GM18867 (cell line): Measurements from ENCODE around the gene PARD3B.

Source experiments
- ATAC-seq: cut with Tn5 transposase; IDR thresholded peaks from one replicate; pipeline ENCODE4 v1.9.1; 2021; ENCODE audit warnings: mild to moderate bottlenecking, moderate library complexity; ENCODE audit not compliant: unreplicated experiment

The PARD3B gene

DNA sequence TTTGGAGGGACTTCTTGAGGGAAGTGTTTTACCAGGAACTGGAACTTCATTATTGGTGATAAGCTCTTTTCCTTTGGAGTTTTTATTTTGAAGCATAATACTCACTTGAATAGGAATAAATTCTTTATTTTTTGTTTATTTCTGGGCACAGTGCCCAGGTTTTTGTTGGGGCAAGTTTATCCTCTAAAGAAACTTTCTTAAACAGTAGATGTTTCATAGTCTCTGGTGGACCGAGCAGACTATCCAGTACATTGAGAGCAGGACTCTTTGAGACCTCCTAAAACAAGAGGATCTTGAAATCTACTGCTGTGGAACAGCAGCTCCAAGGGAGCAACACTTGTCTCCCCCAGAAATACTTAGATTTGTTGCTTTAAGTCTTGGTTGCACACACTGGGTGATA is 109.4 kb downstream of the PARD3B start:
- ATAC-seq = no peak

DNA sequence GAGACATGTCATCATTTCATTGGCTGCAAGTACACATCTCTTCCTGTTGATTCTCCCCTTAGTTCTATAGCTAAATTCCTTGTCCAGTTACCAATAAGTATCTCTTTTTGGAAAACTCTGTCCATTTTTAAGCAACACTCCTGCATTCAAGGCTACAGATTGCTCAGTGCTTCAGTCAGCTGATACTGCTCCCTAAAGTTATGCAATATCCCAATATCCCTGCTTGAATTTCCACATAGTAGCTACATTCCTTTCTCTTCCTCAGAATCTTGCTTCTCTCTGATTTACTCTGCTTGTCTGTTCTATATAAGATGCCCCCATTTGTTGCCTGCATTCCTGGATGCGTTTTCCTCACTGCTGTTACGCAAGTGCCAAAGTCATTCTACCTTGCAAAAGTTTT is 109.8 kb downstream of the PARD3B start:
- ATAC-seq = no peak

DNA sequence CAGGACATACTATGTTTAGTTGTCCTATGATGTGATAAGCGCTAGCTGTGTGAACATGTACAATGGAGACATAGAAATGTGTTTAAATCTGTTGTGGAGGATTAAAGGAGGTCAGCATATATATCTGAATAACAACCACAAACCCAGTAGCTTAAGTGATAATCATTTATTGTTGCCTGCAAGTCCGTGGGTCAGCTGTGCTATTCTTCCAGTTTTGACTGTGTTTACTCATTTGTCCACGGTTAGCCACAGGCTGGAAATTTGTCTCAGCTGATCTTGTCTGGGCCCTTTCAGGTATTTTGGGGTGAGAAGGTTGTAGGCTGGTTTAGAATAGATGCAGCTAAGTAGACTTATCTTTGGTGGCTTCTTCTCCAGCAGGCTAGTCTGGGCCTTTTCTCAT is 110.4 kb downstream of the PARD3B start:
- ATAC-seq = no peak

DNA sequence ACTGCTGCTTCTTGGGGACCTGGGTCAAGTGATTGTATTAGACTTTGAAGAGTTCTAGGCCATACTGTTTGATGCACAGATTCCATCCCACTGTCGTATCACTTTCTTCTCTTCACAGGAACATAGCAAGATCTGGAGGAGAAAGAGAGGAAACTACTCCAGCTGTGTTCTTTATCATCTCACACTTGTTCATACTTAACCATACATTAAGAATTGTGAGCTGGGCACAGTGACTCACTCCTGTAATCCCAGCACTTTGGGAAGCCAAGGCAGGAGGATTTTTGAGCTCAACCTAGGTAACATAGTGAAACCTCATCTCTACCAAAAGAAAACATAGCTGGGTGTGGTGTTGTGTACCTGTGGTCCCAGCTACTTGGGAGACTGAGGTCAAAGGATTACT is 111.7 kb downstream of the PARD3B start:
- ATAC-seq = no peak

DNA sequence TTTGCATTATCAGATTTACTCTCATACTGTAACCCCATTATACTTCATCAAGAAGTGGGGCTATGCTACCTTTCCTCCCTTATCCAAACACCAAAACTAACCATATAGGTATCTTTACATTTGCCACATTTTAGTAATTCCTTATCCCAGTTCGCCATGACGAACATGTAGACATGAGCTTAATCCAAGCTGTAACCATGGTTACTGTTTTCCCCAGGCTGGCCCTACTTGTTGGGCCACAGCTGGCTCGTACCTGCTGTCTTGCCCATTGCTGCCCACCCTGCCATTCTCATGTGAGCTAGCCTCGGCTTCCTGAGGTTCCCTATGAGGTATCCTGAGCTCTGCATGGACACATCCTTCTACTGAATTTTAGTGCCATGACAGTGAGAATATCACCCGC is 117.7 kb downstream of the PARD3B start:
- no peak for ATAC-seq

DNA sequence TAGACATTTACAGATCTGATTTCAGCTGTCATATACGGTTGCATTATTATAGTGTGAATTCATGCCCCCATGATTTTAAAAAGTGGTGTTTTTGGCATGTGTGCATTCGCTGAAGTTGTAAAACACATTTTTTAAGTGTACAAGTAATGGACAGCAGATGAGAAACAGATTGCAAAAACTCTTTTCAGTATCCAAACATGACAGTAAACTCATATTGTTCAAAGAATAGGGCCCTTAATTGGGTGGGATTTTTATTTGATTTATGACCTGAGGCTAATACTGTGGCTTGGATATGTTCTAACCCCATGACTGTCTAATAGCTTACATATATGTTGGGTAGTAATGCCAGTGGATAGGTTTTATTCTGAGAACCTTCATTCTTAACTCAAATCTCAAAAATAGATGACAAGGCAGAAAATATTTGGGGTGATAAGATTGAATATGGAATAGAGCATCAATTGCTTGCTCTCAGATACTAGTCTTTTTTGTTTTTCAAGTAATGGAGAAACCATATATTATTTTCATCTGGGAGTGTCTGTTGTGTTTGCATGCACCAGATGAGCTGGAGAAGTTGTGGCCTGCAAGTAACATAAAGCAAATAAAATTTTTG is 118.6 kb downstream of the PARD3B start:
- no peak for ATAC-seq

GRCh38 chr2:204664708-204665121 is 119.4 kb downstream of the PARD3B start:
- ATAC-seq = no peak

- ATAC-seq = no peak
These were observed 119.9 kb downstream of the PARD3B start for GRCh38 chr2:204665207-204665606.

- no peak for ATAC-seq
These were observed 120.5 kb downstream of the PARD3B start for GRCh38 chr2:204665771-204666170.

- no peak for ATAC-seq
These were observed 122.7 kb downstream of the PARD3B start for GRCh38 chr2:204667990-204668389.

DNA sequence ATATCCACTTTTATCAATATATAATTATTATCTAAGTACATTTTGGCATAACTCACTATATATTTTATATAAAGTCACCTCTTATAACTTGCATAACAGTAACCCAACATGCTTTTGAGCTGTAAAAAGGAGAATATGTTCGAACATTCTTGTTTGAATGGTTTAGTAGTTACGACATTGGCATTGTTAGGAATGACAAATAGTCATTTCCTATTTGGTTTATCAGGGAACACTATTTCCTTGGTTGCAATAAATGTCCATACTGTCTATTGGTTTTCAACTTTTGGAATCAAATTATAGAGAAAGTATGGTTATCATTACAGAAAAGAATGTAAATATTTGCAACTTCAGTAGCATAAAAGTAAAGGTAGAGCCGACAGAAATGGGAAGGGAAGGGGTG is 124.1 kb downstream of the PARD3B start:
- ATAC-seq = no peak

DNA sequence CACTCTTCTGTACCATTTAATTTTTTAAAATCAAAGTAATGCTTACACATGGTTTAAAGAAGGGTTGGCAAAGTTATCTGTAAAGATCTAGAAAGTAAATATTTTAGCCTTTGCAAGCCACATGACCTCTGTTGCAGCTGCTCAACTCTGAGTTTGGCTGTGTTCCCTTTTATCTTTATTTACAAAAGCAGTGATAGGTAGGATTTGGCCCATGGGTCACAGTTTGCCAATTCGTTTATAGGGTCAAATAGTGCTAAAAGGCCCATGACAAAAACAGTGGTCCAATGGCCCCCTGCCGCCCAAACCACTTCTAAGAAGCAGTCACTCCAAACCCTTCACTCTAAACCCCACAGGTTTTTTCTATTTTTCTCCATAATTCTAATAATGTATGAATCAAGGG is 124.8 kb downstream of the PARD3B start:
- no peak for ATAC-seq

DNA sequence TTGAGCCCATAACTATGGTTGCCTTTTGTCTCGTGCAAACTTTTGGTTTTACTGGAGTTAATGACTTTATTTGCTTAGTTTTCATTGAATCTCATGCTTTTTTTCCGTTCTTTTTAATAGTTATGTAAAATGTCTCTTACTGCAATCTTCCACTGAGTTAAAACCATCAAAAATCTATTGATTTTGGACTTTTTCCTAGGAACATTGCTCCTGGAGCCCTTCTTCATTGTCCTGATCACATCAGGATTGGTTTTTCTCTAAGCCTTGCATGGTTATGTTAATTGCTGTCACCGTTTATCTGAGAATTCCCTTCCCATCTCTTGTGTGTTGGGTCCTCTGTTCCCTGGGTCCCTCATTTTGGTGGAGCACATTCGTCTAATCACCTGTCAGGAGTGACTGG is 125.5 kb downstream of the PARD3B start:
- ATAC-seq = no peak

DNA sequence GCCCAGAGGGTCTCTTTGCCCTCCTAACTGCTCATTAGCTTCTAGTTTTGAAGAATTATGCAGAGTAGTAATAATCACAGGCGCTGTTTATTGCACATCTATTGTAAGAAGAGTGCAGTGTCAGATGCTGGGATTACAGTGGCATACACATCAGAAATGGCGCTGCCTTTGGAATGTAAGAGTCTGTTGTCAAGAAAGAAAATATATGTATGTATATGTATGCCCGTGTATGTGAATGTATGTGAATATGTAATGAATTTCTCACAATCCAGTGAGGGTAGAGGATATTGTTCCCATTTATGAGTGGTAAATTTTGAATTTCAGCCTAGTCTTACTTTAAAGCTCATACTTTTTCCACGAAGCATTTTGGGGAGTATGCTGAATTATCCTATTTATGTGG is 127.5 kb downstream of the PARD3B start:
- no peak for ATAC-seq

GRCh38 chr2:204673877-204674276 is 128.6 kb downstream of the PARD3B start:
- ATAC-seq = no peak

GRCh38 chr2:204678031-204678430 is 132.8 kb downstream of the PARD3B start:
- no peak for ATAC-seq

- no peak for ATAC-seq
These were observed 135.3 kb downstream of the PARD3B start for GRCh38 chr2:204680576-204680975.

DNA sequence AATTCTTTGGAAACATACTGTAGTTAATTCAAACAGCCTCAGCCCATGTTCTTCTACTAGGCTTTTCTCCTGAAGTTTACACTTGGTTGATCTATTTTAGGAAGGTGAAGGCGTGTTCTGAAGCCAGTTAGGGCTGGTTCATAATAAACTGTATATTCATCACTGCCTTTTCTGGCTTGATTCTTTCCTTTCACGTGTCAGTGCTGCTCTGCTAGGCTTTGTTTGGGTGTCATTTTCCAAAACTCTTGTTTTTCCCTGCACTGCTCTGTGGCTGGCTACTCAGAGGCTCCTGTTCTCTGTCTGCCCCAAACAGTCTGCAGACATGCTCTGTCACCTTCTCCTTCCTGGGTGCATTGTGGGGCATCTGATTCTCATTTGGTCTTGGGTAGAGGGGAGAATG is 136.1 kb downstream of the PARD3B start:
- ATAC-seq = no peak

DNA sequence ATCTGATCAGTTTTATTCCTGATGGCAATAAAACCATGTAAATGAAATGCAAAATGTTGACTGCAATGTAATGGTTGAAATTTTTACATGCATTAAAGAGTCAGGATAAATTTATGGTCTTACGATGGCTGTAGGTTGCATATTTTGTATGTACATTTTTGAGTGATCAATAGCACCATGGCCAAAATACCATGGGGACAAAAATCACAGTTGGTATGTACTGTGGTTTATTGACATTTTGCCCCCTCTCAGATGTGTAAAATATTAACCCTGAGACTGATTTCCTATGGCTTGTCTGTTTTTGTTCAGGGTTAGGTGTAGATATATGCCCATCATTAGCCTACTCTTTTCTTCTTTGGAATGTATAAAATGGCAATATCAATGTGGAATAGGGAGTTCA is 138.1 kb downstream of the PARD3B start:
- no peak for ATAC-seq

DNA sequence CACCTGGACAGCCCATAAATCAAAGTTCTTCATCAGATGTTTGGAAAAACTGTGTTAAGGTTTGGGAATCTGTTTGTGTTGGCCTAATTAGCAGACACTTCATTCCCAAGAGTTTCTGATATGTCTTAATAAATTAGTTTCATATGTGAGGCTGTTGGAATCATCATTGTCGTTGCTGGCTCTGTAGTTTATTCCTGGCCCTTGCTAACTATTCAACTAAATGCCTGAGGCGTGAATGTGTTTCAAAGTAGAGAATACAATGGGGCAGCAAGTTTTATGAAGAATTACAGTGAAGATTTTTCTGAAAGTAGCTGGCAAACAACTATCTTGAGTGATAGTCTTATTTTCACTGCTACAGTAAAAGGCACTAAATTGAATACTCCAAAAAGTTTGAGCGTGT is 141.1 kb downstream of the PARD3B start:
- no peak for ATAC-seq

DNA sequence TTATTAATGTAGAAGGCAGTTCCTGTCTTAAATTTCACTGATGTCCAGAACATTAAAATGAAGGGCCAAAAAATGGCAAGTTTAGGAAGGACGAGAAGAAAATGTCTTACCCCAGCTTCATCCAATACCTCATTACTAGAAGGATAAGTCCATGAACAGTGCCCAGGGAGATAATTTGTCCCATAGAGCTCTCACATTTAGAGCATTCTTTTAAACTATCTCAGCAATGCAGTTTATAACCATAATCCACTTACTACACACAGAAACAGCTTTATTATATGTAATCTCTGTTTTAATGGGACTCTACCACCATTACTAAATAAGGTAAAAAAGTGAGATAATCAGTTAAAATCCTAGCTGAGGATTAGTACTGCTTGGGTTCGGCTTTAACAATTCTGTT is 142.5 kb downstream of the PARD3B start:
- no peak for ATAC-seq

- ATAC-seq = peak; percentile 90
These were observed 146.7 kb downstream of the PARD3B start for GRCh38 chr2:204691911-204692510.

DNA sequence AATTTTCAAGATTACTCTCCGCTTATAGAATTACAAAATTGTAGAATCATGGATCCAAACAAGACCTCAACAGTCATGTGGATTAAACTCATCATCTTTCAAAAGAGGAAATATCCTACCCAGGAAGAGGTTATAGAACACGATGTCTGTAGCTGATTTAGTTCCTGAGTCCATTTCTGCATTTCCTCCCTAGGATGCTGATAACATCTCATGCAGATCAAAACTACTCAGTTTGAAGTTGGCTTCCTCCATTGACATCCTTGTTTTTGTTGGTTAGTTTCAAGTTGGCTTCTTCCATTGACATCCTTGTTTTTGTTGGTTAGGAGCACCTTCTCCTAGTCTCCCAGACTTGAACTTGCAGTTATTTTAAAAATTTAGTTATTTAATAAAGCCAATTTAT is 147.5 kb downstream of the PARD3B start:
- ATAC-seq = no peak
